NCI-H2196 (cell line): ENCODE data around the gene COG7.
A peak's percentile ranks its signal among the peaks of the same experiment; 100 is the strongest.

Source experiments
- DNase-seq: peaks from one replicate; lab custom pipeline; 2025; ENCODE audit not compliant: unreplicated experiment; lab: John Stamatoyannopoulos, UW

Gene COG7

DNA sequence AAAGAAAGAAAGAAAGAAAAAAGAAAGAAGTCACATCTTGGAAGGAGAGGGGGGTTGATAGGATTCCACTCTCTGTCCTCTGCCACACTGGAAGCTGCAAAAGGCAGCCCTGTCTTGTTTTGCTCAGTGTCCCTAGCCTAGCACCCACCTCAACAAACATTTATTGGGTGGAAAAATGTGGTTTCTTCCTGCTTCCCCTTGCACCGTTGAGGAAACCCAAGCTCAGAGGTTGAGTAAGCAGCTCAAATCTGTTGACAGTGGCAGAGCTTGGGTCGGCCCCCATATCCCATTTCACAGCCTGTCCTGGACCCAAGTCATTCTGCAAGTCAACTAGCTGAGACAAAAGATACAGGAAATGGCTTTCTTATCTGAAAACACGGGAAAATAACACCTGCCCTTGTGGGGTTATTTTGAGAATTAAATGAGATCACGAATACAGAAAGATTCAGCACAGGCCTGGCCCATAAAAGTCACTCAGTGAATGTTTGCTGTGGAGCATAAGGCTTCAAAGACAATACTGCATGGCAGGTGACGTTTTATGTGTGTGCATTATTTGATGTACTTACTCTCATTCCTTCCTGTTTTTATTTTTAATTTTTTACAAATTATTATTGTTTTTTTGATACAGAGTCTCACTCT lies 87.3 kb downstream of the COG7 start:
- DNase-seq: peak; percentile 43

DNA sequence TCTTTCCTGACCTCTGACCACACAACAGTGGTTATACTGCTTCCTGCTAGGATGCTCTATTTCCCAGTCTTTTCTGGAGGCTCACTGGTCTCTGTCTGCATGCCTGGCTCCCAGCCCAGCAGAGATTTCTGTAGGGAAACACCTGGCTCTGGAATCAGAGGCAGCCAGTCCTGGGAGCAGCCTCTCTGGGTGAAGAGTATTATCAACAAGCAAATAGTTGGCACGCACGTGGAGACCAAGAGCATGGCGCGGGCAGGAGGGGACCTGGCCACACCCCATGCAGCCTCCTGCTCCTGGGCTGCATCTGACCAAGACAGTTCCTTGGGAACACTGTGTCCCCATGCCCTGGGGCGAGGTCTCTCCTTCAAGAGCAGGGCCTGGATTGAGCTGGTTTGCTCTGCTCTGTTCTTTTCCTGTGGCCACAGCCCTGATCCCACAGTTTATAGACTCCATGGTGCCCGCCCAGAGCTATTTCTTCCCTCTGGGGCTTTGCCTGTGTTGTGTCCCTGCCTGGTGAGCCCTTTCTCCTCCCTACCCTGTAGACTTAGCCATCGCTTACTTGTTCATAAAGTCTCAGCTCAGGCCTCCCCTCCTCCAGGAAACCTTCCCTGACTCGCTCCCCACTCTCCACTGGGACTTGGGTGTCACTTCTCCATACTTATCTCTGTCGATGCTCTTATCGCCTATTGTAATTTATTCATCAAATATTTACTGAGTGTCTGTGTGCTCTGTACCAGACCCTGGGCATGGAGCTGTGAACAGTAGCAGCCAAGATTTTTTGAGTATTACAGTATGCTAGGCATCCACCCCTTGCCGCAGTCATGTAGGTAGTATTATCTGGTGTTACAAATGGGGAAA lies 90.3 kb downstream of the COG7 start:
- peak; percentile 79 for DNase-seq

DNA sequence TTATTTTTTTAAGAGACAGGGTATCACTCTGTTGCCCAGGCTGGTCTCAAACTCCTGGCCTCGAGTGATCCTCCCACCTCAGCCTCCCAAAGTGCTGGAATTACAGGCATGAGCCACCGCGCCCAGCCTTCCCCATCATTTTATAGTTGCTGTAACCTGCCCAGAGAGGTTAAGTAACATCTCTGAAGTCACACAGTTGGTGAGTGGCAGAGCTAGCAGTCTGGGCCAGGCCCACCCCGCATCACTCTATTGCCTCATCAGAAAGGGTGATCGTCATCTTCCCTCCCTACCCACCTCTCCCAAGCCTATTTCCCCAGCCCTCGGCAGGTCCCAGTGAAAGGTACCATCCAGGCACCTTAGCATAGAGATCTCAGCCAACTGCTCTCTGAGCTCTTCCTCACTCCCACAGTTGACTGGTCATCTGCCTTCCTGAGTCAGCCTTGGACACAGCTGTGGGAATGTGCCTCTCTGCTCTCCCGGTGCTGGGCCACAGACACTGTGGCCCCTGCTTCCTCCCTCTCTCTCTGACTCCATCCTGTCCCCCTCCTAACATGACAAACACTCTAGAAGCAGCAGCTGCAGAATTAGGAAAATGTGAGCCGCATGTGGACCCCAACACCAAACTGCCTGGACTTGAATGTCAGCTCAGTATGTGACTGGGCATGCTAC lies 93.8 kb downstream of the COG7 start:
- no peak for DNase-seq

DNA sequence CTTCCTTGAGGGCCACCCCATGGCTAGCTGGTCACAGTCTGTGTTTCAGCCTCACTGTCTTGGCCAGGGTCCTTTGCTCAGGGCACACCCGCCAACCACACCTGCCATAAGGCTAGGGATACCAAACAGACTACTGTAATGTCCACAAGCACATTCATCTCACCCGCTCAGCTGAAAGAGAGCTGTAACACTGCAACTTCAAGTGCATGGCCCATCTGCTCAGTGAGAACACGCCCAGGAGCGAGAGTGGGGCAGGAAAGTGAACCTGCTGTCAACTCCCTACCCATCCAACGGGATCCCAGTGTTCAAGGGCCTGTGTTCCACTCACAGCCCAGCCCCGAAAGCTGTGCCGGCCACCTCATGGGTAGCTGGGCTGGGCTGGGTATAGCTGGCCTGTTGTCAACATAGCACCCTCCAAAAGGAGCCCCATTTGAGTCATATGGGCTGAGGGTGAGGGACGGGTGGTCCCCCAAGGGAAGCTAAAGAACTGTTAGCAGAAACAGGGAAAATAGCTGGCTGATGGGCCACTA lies 95.2 kb downstream of the COG7 start:
- no peak for DNase-seq

DNA sequence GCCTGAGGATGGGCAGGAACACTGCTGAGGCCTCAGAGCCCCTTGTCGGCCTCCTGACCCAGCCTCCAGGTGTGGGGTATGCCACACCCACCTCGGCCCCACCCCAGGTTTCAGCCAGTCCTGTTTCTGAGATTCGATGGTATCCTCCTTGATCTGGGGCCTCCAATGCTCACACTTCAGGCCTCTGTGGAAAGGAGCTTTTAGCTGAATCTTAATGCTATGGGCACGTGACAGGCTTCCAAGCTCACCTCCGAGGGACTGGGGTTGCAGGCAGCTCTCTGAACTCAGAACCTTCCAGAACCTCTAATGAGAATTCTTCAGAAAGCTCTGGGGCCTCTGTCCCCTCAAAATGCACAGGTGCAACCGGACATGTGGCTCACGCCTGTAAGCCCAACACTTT lies 96.0 kb downstream of the COG7 start:
- no peak for DNase-seq

DNA sequence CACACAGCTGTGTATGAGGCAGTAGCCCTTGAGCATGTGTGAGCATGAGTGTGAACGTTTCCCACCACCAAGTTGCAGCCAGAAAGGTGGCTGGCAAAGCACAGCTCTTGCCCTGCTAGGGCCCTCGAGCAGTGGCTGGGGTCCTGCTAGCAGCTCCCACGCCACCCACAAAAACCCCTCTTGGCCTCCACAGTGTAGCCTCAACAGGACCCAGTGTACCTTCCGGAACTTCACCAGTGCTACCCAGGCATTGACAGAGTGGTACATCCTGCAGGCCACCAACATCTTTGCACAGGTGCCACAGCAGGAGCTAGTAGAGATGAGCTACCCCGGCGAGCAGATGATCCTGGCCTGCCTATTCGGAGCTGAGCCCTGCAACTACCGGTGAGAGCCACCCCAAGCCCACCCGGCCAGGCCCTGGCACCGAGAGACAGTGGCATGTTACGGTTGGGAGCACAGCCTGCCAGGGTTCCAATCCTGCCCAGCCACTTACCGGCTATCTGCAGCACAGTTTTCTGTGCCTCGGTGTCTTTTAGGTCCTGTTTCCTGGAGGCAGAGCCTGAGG lies 97.8 kb downstream of the COG7 start:
- DNase-seq: no peak

DNA sequence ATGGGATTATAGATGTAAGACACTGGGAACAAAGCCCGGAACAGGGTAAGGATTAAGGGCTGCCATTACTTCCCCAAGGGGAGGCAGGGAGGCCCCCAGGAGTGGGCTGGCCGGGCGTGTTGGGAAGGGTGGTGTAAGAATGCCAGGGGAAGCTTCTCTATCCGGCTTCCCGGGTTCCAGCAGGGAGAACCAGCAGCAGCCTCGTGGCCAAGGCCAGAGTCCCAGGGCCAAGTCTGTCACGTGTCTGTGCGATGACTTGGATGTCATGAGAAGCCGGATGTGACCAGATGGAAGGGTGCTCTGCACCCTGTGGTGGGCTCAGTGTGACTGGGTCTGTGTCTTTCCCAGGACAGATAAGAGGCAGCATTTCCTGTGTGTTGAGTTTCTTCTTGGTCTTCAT lies 98.7 kb downstream of the COG7 start:
- DNase-seq: no peak

DNA sequence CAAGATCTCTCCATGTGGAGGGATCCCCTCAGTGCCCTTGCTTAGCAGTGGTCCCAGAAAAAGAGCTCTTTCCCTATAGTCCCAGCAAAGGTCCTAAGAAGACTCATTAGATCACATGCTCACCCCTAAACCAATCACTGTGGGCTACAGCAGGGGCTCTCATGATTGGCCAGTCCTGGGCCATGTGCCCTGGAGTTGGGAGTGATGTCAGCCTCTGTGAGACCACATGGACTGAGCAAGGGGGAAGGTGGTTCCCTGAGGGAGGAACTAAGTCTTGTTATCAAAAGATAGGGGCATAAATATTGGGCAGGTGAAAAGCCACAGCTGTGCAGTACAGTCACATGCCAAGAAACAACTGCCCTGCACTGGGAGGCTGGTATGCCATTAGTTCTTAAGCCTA lies 99.5 kb downstream of the COG7 start:
- DNase-seq: no peak

DNA sequence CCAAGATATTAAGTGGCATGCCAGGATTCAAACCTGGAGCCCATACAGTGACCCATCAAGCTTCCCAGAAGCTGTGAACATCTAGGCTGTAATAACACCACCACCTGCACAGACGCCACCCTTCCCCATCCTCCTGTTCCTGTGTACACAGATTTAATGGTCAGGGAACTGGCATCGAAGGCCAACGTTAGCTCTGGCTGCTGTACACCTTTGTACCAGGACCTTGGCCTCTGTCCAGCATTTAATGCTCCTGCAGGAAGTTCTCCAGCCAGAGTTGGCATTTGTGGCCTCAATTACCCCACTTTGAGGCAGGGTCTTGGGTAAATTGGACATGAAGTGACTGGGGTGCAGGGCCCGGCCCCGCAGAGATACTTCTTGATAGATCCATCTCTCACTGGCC lies 101.6 kb downstream of the COG7 start:
- peak; percentile 72 for DNase-seq

DNA sequence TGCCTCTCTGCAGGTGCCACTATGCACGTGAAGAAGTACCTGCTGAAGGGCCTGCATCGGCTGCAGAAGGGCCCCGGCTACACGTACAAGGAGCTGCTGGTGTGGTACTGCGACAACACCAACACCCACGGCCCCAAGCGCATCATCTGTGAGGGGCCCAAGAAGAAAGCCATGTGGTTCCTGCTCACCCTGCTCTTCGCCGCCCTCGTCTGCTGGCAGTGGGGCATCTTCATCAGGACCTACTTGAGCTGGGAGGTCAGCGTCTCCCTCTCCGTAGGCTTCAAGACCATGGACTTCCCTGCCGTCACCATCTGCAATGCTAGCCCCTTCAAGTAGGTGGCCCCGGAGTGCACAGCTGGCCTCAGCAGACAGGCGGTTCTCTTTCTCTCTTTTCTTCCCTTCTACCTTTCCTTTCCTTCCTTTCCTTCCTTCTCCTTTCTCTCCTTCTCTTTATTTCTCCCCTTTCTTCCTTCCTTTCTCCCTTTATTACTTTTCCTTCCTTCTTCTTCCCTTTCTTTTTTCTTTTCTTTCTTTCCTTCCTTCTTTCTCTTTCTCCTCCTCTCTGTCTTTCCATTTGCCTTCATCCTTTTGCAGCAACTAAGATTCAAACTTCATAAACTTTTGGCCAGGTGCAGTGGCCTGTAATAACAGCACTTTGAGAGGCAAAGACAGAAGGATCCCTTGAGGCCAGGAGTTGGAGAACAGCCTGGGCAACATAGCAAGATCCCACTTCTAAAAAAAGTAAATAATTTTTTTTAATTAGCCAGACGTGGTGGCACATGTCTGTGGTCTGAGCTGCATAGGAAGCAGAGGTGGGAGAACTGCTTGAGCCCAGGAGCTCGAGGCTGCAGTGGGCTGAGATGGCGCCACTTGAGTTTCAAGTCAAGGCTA lies 104.2 kb downstream of the COG7 start:
- DNase-seq: no peak

DNA sequence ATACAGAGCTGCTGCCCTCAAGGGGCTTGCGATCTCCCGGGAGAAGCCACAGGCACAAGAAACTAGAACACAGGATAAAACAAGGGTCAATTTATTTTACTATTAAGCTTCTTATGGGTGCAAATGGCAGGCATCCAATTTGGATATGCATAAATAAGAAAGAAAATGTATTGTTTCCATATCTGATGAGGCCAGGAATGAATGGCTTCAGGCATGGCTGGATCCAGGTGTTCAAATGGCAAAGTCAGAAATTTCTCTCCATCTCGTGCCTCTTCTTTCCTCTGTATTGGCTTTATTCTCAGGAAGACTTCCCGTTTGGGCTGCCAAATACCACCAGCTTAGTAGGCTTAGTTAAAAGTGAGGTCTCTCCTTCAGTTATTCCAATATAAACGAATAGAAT lies 107.8 kb downstream of the COG7 start:
- no peak for DNase-seq

DNA sequence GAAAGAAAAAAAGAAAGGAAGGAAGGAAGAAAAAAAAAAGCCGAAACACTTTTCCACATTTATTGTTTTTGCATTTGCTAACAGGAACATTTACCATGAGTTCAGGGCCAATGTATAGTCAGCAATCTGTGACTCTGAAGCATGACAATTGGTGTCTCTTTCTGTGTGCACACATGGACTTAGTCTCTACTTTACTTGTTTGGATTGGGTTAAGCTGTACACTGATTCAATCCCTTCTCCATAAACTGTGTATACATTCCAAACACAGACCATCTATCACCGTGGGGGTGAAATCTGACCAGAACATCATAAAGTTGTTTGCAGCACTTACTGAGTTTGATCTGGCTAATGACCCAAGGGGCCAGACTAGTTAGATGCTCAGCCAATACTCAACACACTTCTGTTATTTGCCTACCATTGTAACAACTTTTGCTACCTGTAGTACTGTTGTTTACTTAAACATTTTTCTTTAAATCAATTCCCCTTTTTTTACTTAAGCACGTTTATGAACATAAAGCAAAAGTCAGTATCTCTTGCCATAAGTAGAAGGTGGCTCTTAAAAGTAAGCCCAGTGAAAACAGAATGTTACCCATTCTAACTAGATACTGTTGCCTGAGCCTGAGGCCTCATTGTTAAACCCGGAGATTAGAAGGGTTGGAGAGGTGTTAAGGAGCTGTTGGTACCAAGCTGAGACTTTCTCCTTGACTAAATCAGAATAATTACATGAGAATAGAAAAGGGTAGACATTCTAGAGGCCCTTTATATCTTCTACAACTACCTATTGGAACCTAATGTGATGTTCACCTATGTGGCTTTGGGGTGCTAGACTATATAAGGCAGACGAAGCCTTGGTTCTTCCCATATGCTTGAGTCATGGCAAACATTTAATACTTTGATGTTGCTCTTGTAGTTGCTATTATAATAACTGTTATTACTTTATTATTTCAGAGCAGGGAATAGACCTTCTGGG lies 109.1 kb downstream of the COG7 start:
- no peak for DNase-seq

DNA sequence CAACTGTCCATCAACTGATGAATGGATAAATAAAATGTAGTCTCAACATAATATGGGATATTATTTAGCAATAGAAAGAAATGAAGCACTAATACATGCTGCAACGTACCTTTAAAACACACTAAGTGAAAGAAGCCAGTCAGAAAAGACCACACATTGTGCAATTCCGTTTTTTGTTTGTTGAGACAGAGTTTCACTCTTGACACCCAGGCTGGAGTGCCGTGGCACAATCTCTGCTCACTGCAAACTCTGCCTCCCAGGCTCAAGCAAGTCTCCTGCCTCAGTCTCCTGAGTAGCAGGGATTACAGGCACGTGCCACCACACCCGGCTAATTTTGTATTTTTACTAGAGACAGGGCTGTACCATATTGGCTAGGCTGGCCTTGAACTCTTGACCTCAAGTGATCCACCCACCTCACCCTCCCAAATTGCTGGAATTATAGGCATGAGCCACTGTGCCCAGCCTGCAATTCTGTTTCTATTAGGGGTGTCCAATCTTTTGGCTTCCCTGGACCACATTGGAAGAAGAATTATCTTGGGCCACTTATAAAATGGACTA lies 110.8 kb downstream of the COG7 start:
- DNase-seq: no peak

DNA sequence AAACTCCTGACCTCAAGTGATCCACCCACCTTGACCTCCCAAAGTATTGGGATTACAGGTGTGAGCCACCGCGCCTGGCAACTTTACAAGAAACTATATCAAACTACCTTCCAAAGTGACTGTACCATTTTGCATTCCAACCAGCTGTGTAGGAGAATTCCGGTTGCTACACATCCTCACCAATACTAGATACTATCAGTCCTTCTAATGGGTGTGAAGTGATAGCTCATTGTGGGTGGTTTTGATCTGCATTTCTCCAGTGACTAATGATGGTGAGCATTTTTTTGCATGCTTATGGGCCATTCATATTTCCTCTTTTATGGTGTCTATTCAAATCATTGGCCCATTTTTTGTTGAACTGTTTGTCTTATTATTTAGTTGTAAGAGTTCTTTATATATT lies 113.2 kb downstream of the COG7 start:
- no peak for DNase-seq
